ENCODE data around the gene ZBTB1.
"Not testable (repeated sequence)": the region's sequence is repeated elsewhere in the genome, so short reads cannot be mapped to it uniquely, and the experiment has no call there.

The ZBTB1 gene

GRCh38 chr14:64531567-64531966 is 27.0 kb downstream of the ZBTB1 start:
- no peak for DNase-seq

- no peak for DNase-seq
These were observed 32.1 kb downstream of the ZBTB1 start for GRCh38 chr14:64536488-64537245.

GRCh38 chr14:64540208-64541202 is 35.9 kb downstream of the ZBTB1 start, which contains the start of gene HSPA2:
Gene HSPA2, plus strand, starts transcription at chr14:64540741. Its CDS starts 109 bp downstream, at chr14:64540850.
- DNase-seq, result peak; percentile 99 to 100

- no peak for DNase-seq
These were observed 36.8 kb downstream of the ZBTB1 start for GRCh38 chr14:64541261-64541971.

- DNase-seq, result no peak
These were observed 37.6 kb downstream of the ZBTB1 start for GRCh38 chr14:64541972-64542835.

- DNase-seq, result no peak
These were observed 38.2 kb downstream of the ZBTB1 start for GRCh38 chr14:64542836-64543201.

GRCh38 chr14:64544607-64545312 is 40.2 kb downstream of the ZBTB1 start:
- DNase-seq, result no peak

GRCh38 chr14:64549016-64549415 is 44.4 kb downstream of the ZBTB1 start:
- no peak for DNase-seq

GRCh38 chr14:64549791-64550620 is 45.4 kb downstream of the ZBTB1 start, which contains the start of gene PPP1R36:
Gene PPP1R36, plus strand, starts transcription at chr14:64549961. Its CDS starts 37 bp downstream, at chr14:64549998.
- DNase-seq, result peak; percentile 23 to 41

GRCh38 chr14:64550621-64551333 is 46.2 kb downstream of the ZBTB1 start:
- no peak for DNase-seq

GRCh38 chr14:64554556-64554955 is 50.0 kb downstream of the ZBTB1 start:
- DNase-seq, result no peak

GRCh38 chr14:64556526-64556925 is 52.0 kb downstream of the ZBTB1 start:
- DNase-seq, result no peak

- DNase-seq, result not testable (repeated sequence)
These were observed 53.6 kb downstream of the ZBTB1 start for GRCh38 chr14:64558216-64558615.

GRCh38 chr14:64561631-64562030 is 57.1 kb downstream of the ZBTB1 start:
- DNase-seq, result no peak

GRCh38 chr14:64562436-64562835 is 57.9 kb downstream of the ZBTB1 start:
- DNase-seq, result no peak

- no peak for DNase-seq
These were observed 59.1 kb downstream of the ZBTB1 start for GRCh38 chr14:64563696-64564095.

- DNase-seq, result no peak
These were observed 62.1 kb downstream of the ZBTB1 start for GRCh38 chr14:64566651-64567122.

GRCh38 chr14:64569138-64569631 is 64.6 kb downstream of the ZBTB1 start:
- no peak for DNase-seq

GRCh38 chr14:64569646-64570045 is 65.1 kb downstream of the ZBTB1 start:
- not testable (repeated sequence) for DNase-seq

Measured in inflammatory macrophage treated with lipopolysaccharide for 1 hour (primary cell).